ENCODE results near the gene MMRN2.

DNA sequence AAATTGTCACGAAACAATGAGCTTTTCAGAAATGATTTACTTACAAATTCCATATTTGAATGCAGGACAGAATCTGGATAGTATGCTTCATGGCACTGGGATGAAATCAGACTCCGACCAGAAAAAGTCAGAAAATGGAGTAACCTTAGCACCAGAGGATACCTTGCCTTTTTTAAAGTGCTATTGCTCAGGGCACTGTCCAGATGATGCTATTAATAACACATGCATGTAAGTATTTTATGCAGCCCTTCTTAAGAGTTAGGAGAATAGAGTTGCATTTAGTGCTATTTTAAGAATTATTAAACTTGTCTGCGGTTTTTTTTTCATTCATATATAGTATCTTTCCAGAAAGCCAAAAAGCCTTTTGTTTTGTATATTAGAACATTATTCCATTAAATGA lies 67.4 kb downstream of the MMRN2 start:
- TF ChIP-seq POLR2AphosphoS5 (IDR thresholded peaks at IDR 0.05; ENCODE audit: low read depth, low read length) (no peak), TAF1 (IDR thresholded peaks at IDR 0.05; ENCODE audit: borderline replicate concordance, insufficient read depth, low read length) (no peak), SIN3A (IDR thresholded peaks at IDR 0.05; ENCODE audit: borderline replicate concordance, insufficient read depth, low read length) (no peak)
- TF ChIP-seq, protein P1, sequence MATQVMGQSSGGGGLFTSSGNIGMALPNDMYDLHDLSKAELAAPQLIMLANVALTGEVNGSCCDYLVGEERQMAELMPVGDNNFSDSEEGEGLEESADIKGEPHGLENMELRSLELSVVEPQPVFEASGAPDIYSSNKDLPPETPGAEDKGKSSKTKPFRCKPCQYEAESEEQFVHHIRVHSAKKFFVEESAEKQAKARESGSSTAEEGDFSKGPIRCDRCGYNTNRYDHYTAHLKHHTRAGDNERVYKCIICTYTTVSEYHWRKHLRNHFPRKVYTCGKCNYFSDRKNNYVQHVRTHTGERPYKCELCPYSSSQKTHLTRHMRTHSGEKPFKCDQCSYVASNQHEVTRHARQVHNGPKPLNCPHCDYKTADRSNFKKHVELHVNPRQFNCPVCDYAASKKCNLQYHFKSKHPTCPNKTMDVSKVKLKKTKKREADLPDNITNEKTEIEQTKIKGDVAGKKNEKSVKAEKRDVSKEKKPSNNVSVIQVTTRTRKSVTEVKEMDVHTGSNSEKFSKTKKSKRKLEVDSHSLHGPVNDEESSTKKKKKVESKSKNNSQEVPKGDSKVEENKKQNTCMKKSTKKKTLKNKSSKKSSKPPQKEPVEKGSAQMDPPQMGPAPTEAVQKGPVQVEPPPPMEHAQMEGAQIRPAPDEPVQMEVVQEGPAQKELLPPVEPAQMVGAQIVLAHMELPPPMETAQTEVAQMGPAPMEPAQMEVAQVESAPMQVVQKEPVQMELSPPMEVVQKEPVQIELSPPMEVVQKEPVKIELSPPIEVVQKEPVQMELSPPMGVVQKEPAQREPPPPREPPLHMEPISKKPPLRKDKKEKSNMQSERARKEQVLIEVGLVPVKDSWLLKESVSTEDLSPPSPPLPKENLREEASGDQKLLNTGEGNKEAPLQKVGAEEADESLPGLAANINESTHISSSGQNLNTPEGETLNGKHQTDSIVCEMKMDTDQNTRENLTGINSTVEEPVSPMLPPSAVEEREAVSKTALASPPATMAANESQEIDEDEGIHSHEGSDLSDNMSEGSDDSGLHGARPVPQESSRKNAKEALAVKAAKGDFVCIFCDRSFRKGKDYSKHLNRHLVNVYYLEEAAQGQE (IDR thresholded peaks at IDR 0.05; ENCODE audit: insufficient read depth in 1 of 2, low read depth in 2 of 2, low read length in 2 of 2) = no peak
